ENCODE results near the gene FAM168A.

Gene FAM168A

DNA sequence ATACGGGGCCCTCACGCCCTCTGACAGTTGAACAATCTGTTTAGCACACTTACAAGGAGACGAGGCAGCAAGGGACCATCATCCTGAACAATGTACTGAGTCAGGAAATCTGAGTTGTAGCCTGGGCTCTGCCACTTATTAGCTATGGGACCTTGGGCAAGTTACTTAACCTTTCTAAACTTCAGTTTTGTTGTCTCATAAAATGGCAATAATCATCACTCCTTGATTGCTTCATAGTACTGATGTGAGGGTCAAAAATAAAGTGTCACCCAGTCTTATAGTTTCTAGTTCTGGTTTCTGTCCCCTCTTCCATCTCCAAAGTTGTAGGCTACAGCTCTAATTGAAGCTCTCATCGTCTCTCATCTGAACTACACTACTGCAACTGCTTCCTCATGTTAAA is 175.0 kb downstream of the FAM168A start:
- Histone ChIP-seq H3K79me2 (ENCODE audit: low read length) (no peaks in the 10 kb centered on the region), H3K36me3 (replicated peaks; ENCODE audit: low read depth, low read length) (peaks cover 4% of the 10 kb centered on the region), H3K27ac (ENCODE audit: low read length) (no peak overlapping the region), H3K4me3 (ENCODE audit: low read length) (no peak overlapping the region), H3K9me3 (ENCODE audit: insufficient read depth, low read length) (no peaks in the 10 kb centered on the region), H3K9ac (ENCODE audit: low read length) (no peak overlapping the region), H3K4me1 (ENCODE audit: low read length) (peaks cover 7% of the 10 kb centered on the region), H3K27me3 (ENCODE audit: low read depth, low read length) (no peaks in the 10 kb centered on the region), H3K4me2 (ENCODE audit: low read length) (no peak overlapping the region), H4K20me1 (ENCODE audit: insufficient read depth, low read length) (no peaks in the 10 kb centered on the region), H2AFZ (ENCODE audit: low read depth, low read length) (no peak overlapping the region)
- no peak for TF ChIP-seq EZH2phosphoT487 (IDR thresholded peaks at IDR 0.05; ENCODE audit: low read depth)
- TF ChIP-seq, protein P1, sequence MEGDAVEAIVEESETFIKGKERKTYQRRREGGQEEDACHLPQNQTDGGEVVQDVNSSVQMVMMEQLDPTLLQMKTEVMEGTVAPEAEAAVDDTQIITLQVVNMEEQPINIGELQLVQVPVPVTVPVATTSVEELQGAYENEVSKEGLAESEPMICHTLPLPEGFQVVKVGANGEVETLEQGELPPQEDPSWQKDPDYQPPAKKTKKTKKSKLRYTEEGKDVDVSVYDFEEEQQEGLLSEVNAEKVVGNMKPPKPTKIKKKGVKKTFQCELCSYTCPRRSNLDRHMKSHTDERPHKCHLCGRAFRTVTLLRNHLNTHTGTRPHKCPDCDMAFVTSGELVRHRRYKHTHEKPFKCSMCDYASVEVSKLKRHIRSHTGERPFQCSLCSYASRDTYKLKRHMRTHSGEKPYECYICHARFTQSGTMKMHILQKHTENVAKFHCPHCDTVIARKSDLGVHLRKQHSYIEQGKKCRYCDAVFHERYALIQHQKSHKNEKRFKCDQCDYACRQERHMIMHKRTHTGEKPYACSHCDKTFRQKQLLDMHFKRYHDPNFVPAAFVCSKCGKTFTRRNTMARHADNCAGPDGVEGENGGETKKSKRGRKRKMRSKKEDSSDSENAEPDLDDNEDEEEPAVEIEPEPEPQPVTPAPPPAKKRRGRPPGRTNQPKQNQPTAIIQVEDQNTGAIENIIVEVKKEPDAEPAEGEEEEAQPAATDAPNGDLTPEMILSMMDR (IDR thresholded peaks at IDR 0.05; ENCODE audit: low read depth, low read length), result no peak

DNA sequence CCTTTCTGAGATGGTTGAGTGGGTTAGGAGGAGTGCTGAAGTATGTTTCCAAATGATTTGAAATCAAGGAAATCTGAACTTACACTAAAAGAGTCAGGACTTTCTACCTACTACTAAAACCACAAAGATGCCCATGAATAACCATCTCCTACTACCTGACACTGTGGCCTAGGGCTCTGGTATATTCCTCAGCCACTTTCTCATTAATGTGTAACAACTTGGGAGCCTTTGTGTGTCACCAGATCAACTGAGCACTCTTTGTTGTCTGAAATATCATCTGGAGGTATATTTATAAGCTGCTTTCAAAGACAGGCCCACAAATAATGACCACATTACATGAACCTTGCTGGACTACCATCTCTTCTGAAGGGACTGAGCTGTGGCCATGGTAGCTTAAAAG is 177.8 kb downstream of the FAM168A start:
- Histone ChIP-seq H3K4me2 (ENCODE audit: low read length) (no peak overlapping the region), H4K20me1 (ENCODE audit: insufficient read depth, low read length) (no peaks in the 10 kb centered on the region), H2AFZ (ENCODE audit: low read depth, low read length) (no peak overlapping the region), H3K36me3 (replicated peaks; ENCODE audit: low read depth, low read length) (peaks cover 4% of the 10 kb centered on the region), H3K27ac (ENCODE audit: low read length) (no peak overlapping the region), H3K4me3 (ENCODE audit: low read length) (no peak overlapping the region), H3K9ac (ENCODE audit: low read length) (no peak overlapping the region), H3K27me3 (ENCODE audit: low read depth, low read length) (no peaks in the 10 kb centered on the region), H3K9me3 (ENCODE audit: insufficient read depth, low read length) (no peaks in the 10 kb centered on the region), H3K79me2 (ENCODE audit: low read length) (no peaks in the 10 kb centered on the region), H3K4me1 (ENCODE audit: low read length) (peaks cover 8% of the 10 kb centered on the region)
- no peak for TF ChIP-seq EZH2phosphoT487 (IDR thresholded peaks at IDR 0.05; ENCODE audit: low read depth)
- TF ChIP-seq, protein P1 (IDR thresholded peaks at IDR 0.05; ENCODE audit: low read depth, low read length), result no peak

DNA sequence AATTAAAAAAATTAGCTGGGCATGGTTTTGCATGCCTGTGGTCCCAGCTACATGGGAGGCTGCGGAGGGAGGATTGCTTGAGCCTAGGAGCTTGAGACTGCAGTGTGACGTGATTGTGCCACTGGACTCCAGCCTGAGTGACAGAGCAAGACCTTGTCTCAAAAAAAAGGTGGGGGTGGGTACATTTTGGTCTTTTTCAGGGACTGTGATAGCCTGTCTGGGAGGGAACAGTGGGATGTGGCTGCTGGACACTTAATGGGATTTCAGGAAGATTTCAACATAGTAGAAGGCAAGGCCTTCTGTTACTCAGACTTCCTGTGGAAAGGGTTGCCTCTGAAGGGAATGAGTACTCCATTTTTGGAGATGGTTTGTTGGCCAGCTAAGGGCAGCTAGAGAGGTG is 181.1 kb downstream of the FAM168A start:
- Histone ChIP-seq H3K36me3 (replicated peaks; ENCODE audit: low read depth, low read length) (peaks cover 4% of the 10 kb centered on the region), H3K9me3 (ENCODE audit: insufficient read depth, low read length) (no peaks in the 10 kb centered on the region), H3K27ac (ENCODE audit: low read length) (no peak overlapping the region), H3K27me3 (ENCODE audit: low read depth, low read length) (no peaks in the 10 kb centered on the region), H3K4me1 (ENCODE audit: low read length) (peaks cover 10% of the 10 kb centered on the region), H3K79me2 (ENCODE audit: low read length) (no peaks in the 10 kb centered on the region), H3K4me3 (ENCODE audit: low read length) (no peak overlapping the region), H2AFZ (ENCODE audit: low read depth, low read length) (no peak overlapping the region), H4K20me1 (ENCODE audit: insufficient read depth, low read length) (no peaks in the 10 kb centered on the region), H3K4me2 (ENCODE audit: low read length) (no peak overlapping the region), H3K9ac (ENCODE audit: low read length) (no peak overlapping the region)
- TF ChIP-seq, protein P1 (IDR thresholded peaks at IDR 0.05; ENCODE audit: low read depth, low read length), result no peak
- no peak for TF ChIP-seq EZH2phosphoT487 (IDR thresholded peaks at IDR 0.05; ENCODE audit: low read depth)

DNA sequence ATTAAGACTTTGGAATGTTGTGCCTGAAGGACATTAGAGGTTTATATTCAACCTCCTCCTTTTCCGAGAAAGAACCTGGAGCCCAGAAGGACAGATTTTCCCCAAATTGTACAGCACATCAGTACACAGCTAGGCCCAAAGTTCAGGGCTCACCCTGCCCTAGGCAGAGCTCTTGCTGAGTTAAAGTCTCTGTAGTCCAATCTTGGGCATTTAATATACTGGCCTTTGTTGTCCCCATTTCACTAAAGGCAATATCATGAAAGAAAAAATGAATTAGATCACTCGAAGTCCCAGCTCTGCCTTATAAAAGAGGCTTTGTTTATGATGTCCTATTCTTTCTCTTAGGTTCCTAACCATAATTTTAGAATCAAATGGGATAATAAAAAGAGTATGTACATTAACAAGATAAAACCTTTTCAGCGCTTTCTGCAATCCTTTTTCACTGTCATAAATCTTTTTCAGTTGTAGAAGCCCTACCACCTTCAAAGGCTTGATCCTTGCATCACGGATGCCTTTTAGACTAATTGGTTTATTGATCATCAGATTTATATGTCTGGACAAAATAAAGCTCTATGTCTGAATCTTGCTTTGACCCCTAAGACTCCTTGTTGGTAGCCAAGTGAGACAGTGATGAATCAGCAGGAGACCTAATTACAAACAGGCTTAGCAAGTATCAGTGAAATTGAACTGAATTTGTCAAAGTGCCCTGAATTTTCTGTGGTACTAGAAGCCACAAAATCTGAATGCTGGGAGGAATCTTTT is 181.9 kb downstream of the FAM168A start:
- H3K79me2 ChIP-seq (ENCODE audit: low read length), result no peaks in the 10 kb centered on the region
- H3K4me1 ChIP-seq (ENCODE audit: low read length), result peaks cover 10% of the 10 kb centered on the region
- no peak overlapping the region for H3K9ac ChIP-seq (ENCODE audit: low read length)
- no peak overlapping the region for H3K4me3 ChIP-seq (ENCODE audit: low read length)
- H3K36me3 ChIP-seq (replicated peaks; ENCODE audit: low read depth, low read length), result peaks cover 4% of the 10 kb centered on the region
- no peak overlapping the region for H2AFZ ChIP-seq (ENCODE audit: low read depth, low read length)
- TF ChIP-seq, protein P1 (IDR thresholded peaks at IDR 0.05; ENCODE audit: low read depth, low read length), result no peak
- no peak for TF ChIP-seq EZH2phosphoT487 (IDR thresholded peaks at IDR 0.05; ENCODE audit: low read depth)
- H4K20me1 ChIP-seq (ENCODE audit: insufficient read depth, low read length), result no peaks in the 10 kb centered on the region
- H3K9me3 ChIP-seq (ENCODE audit: insufficient read depth, low read length), result no peaks in the 10 kb centered on the region
- no peak overlapping the region for H3K4me2 ChIP-seq (ENCODE audit: low read length)
- H3K27me3 ChIP-seq (ENCODE audit: low read depth, low read length), result no peaks in the 10 kb centered on the region
- no peak overlapping the region for H3K27ac ChIP-seq (ENCODE audit: low read length)

All from OCI-LY3 (cell line).